A549 treated with AZD9567 at 1 μM for 4 hours (cell line): ENCODE data around the gene DDN. TPM values are rescaled to one million over a fixed set of nuclear protein-coding genes. Genes with fewer than 3 reads are reported as not detected.

Source experiments
- total RNA-seq: library from RNA; stranded (reverse); fragments of 200-300 nt; extraction: Qiagen RNA extraction; gene quantifications from 5 replicates; pipeline ENCODE4 v1.2.3, GENCODE V29; 2022; ENCODE audit not compliant: insufficient read depth

The DDN gene
- 0.70 to 0.85 TPM (median 0.78 TPM) in 5 replicates for total RNA-seq

GRCh38 chr12:48999371-49000131, at the start of gene DDN:
Gene DDN (minus strand): TSS chr12:48999375. CDS start chr12:48999287, 88 bp downstream.

GRCh38 chr12:49018261-49019119, 19.3 kb upstream of the DDN start, which contains the start of gene PRKAG1:
Gene PRKAG1 (minus strand): TSS chr12:49018776. CDS start chr12:49018740, 36 bp downstream.

GRCh38 chr12:48978291-48978740, 20.9 kb downstream of the DDN start, which contains the start of gene WNT1:
Gene WNT1 (plus strand): TSS chr12:48978322. CDS start chr12:48978651, 329 bp downstream.

GRCh38 chr12:48957141-48958048, 41.8 kb downstream of the DDN start, which contains the start of gene ARF3:
Gene ARF3 (minus strand): TSS chr12:48957487. CDS start chr12:48941095, 16,392 bp downstream.

Other genes with a start within 250 kb of the DDN start
- gene ADCY6, start 210.3 kb downstream of the DDN start, total RNA-seq = 9.3 to 14.2 TPM (median 13.1 TPM) in 5 replicates
- gene CACNB3, start 180.9 kb downstream of the DDN start, total RNA-seq = 26.4 to 42.8 TPM (median 34.8 TPM) in 5 replicates
- gene DDX23, start 147.2 kb downstream of the DDN start, total RNA-seq = 64.6 to 82.2 TPM (median 77.2 TPM) in 5 replicates
- gene RND1, start 133.5 kb downstream of the DDN start, total RNA-seq = 5.2 to 9.6 TPM (median 5.9 TPM) in 5 replicates
- gene FKBP11, start 73.9 kb downstream of the DDN start, total RNA-seq = 17.8 to 59.9 TPM (median 58.1 TPM) in 5 replicates
- gene ARF3, start 41.9 kb downstream of the DDN start, total RNA-seq = 139 to 159 TPM (median 150 TPM) in 5 replicates
- gene WNT10B, start 27.6 kb downstream of the DDN start, total RNA-seq = 1.7 to 3.0 TPM (median 1.9 TPM) in 5 replicates
- gene WNT1, start 21.1 kb downstream of the DDN start, total RNA-seq = 0.07 to 0.10 TPM in 2 of 5 replicates, not detected in the others
- gene PRKAG1, start 19.4 kb upstream of the DDN start, total RNA-seq = 42.4 to 54.4 TPM (median 43.6 TPM) in 5 replicates
- 31.9 to 37.6 TPM (median 34.3 TPM) in 5 replicates for gene KMT2D, start 61.4 kb upstream of the DDN start, total RNA-seq
- gene RHEBL1, start 70.6 kb upstream of the DDN start, total RNA-seq = 2.1 to 7.2 TPM (median 5.3 TPM) in 5 replicates
- gene DHH, start 95.4 kb upstream of the DDN start, total RNA-seq = 0.06 TPM in 1 of 5 replicates, not detected in the others
- gene LMBR1L, start 111.5 kb upstream of the DDN start, total RNA-seq = 11.5 to 19.4 TPM (median 17.1 TPM) in 5 replicates
- gene TUBA1B, start 132.0 kb upstream of the DDN start, total RNA-seq = 2,309 to 2,621 TPM (median 2,411 TPM) in 5 replicates
- gene TUBA1A, start 189.7 kb upstream of the DDN start, total RNA-seq = 188 to 279 TPM (median 226 TPM) in 5 replicates